HG03045 (cell line): Measurements from ENCODE around the gene HELZ.

Experiments
- ATAC-seq: cut with Tn5 transposase; IDR thresholded peaks from one replicate; pipeline ENCODE4 v1.9.1; 2021; ENCODE audit warnings: mild to moderate bottlenecking, moderate library complexity; ENCODE audit not compliant: unreplicated experiment

HELZ gene

DNA sequence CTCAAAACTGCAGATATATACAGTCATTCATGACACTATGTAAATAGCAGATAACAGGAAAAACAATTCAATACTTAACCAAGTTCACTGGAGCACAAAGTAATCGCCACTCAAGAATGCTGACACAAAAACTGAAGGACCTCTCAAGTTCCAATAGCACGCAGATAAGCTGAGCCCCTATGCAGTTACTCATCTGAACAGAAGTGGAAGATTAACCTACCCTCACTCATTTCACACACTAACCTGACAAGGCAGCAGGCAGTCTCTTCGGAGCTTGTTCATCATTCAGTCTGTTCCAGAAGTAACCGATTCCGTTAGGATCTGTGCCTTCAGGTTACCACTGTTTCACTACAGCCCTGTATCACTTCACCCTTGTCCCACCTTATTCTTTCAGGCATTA lies 6.0 kb downstream of the HELZ start:
- no peak for ATAC-seq

GRCh38 chr17:67232441-67232840 lies 12.6 kb downstream of the HELZ start:
- ATAC-seq: no peak

DNA sequence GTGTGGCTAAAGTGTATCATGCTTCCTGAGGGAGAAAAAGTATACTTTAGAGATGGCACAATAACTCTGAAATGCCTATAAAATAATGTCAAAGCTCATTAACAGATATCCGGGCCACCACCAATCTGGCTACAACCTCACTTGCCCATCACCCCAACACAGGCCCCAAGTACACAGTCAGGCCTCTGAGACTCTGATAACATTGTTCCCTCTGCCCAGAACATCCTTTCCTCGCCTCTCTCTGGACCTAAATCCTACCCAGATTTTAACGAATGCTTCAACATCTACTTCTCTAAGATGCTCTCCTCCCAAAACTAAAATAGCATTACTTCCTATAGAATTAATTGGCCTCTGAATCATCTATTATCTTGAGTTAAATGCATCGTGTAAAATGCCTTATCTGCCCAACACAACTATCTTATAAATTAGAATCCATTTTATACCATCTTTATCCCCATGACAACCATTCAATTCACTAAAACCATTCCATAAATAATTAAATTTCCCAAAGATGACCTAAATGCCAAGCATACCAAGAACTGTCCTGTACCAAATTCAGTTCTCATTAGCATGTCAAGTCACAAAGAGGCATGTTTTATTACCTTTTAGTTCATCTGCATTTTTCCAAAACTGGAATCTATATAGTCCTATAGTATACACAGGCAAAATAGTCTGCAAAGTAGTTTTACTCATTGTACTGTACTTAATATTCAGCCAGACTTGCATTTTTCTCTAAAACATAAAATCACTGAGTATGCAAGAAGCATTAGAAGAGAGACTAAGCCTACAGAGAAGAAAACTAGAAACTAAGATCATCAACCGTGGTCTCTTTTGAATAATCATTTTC lies 15.7 kb downstream of the HELZ start:
- no peak for ATAC-seq

- ATAC-seq: no peak
Measured at GRCh38 chr17:67227488-67227887, 17.5 kb downstream of the HELZ start.

DNA sequence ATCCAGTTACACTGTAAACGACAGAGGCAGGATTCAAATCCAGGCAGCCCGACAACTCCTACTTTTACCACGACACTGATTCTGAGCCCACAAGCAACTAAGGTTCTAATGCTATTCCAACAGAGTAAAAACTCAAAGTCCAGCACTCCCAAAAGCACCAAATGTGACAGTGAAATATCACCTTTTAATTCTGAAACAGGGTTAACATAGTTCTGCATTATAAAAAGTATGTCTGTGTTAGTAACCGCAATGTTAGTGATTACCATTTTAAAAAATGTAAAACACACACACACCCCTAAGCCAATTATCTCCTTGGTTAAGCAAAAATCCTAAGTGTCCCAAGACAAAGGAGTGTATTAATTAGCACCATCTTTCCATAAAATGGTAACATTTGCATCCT lies 19.7 kb downstream of the HELZ start:
- no peak for ATAC-seq

DNA sequence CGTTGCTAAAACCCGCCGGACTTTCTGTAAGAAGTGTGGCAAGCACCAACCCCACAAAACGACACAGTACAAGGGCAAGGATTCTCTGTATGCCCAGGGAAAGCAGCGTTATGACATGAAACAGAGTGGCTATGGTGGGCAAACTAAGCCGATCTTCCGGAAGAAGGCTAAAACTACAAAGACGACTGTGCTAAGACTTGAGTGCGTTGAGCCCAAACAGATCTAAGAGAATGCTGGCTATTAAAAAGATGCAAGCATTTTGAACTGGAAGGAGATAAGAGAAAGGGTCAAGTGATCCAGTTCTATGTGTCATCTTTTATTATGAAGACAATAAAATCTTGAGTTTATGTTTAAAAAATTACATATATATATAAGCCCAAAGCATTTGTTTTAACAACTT lies 20.3 kb downstream of the HELZ start:
- no peak for ATAC-seq

GRCh38 chr17:67223924-67224323 lies 21.1 kb downstream of the HELZ start:
- ATAC-seq: no peak

GRCh38 chr17:67221062-67221998 lies 23.7 kb downstream of the HELZ start:
- no peak for ATAC-seq

- ATAC-seq: no peak
Measured at GRCh38 chr17:67218385-67218950, 26.5 kb downstream of the HELZ start.

GRCh38 chr17:67217446-67217845 lies 27.6 kb downstream of the HELZ start:
- no peak for ATAC-seq

GRCh38 chr17:67216578-67217320 lies 28.2 kb downstream of the HELZ start:
- ATAC-seq: no peak

DNA sequence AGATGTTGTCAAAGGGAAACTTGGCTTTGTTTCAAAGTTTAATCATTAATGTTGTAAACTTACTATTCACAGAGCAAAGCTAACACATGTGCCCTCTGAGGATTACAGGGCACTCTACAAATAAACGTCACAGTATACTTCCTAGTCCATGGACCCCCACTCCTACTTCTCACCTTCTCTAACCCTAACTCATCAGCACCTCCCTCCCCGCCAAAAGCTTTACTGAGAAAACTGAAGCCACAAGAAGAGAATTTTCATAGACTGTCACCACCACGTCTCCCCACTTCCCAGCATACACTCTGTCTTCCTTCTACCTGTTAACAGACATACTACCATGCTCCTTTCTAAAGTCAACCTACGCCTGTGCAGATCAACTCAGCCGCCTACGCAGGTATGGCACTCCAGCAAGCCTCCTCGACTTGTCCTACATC lies 29.0 kb downstream of the HELZ start:
- no peak for ATAC-seq

GRCh38 chr17:67212714-67213417 lies 32.1 kb downstream of the HELZ start:
- no peak for ATAC-seq

DNA sequence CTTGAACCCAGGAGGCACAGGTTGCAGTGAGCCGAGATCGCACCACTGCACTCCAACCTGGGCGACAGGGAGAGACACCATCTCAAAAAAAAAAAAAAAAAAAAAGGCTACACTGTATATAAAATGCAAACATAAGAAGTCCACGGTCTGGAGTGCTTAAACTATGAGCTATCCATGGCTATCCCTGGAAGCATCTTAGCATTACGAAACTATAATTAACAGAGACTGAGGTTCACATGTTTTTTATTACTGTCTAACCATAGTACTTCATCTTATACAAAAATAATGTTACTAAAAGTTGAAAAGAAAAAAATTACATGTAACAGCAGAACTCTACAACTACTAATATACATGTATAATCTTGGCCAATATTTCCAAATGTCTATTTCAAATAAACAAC lies 32.8 kb downstream of the HELZ start:
- ATAC-seq: no peak

DNA sequence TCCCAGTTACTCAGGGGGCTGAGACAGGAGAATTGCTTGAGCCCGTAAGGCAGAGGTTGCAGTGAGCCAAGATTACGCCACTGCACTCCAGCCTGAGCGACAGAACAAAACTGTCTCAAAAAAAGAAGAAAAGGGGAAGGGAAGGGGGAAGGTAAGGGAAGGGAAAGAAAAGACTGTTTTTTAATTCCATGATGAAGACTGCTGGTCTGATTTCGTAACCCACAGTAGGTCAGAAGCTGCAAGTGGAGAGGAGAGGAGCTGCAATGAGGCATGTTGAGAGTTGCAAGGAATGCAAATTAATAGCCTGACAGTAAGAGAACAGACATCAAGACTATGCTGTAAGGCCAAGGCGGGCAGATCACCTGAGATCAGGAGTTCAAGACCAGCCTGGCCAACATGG lies 33.3 kb downstream of the HELZ start:
- no peak for ATAC-seq

GRCh38 chr17:67210915-67211314 lies 34.1 kb downstream of the HELZ start:
- ATAC-seq: no peak

DNA sequence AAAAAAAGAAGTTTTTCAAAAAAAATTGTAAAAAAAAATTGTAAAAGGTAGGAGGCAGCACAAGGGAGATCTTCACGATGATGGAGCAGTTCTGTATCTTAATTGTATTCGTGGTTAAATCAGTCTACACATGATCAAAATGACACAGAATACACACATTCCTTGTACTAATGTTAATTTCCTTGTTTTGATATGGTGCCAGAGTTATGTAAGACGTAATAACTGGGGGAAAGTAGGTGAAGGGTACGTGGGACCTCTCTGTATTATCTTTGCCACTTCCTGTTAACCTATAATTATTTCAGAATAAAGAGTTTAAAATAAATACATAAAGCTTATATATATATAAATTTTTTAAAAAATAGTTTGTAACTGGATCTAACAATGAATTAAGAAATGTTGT lies 36.8 kb downstream of the HELZ start:
- ATAC-seq: no peak

DNA sequence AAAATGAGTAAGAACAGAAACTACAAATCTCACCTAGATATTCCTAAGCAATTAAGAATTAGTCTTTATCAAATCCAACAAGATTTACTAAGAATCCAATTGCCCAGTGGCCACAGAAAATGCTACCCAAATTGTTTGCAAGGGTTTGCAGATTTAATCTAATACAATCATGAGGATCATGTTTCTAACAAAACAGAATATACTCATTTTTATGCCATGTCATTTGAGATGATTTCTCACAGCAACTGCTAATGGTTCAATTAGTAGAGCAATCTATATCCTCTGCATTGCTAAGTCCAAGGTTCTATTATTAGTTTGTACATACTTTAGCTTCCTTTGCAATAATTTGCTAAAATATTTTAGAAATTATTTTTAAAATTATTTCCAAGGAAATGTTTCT lies 41.2 kb downstream of the HELZ start:
- ATAC-seq: no peak

DNA sequence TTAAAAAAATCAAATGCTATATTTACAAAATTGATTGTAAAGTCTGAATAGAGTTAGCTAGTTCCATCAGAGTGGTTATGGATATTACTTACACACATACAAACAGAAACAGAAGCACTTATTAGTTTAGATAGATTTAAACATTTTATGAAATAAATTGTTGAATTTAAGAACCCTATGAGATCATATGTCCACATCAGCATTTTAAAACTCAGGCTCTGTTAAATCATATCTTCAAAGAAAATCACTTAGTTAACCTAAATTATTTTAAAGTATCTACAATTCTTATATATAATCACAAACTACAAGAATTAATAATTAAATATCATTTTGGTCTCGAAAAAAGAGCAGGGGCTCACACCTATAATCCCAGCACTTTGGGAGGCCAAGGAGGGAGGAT lies 42.5 kb downstream of the HELZ start:
- no peak for ATAC-seq

DNA sequence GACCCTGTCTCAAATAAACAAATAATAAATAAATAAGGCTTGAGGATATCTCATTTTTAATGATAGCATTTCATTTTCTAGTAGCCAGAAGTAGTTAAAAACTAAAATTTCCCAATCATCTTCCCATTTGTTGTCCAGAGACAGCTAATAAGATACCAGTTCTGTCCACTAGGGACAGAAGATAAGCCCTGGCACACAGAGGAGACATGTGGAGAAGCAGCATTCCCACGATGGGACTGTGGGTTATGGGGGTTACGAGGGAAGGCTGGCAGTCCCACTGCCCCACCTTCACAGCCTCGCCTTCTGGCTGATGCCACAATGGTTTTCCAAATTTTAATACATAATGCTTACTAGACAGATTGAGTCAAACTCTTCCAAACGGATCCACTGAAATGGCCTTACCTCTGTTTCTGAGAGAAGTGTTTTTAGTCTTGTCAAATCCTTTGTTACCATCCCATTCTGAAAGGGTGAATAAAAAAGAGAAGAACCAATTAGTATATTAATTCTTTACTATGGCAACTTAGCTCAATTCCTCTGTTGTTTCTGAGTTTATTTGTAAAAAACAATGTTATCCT lies 44.2 kb downstream of the HELZ start:
- ATAC-seq: no peak
